NOMO-1 treated with DMSO at 0.1 percent for 48 hours (cell line): ENCODE measurements around the gene DRAXIN.

Source experiments
- DNase-seq: peaks from one replicate; lab custom pipeline; 2025; ENCODE audit not compliant: unreplicated experiment; lab: John Stamatoyannopoulos, UW

The DRAXIN gene

GRCh38 chr1:11759791-11760190 lies 68.3 kb downstream of the DRAXIN start:
- DNase-seq, result no peak

- DNase-seq, result no peak
Measured at GRCh38 chr1:11761285-11761684, 69.8 kb downstream of the DRAXIN start.

GRCh38 chr1:11761988-11762406 lies 70.5 kb downstream of the DRAXIN start, which contains the start of gene C1orf167:
C1orf167 (plus strand) TSS chr1:11762193; CDS start chr1:11764401, 2,208 bp downstream.
- no peak for DNase-seq

GRCh38 chr1:11764115-11764514 lies 72.6 kb downstream of the DRAXIN start:
- no peak for DNase-seq

- no peak for DNase-seq
Measured at GRCh38 chr1:11764519-11764918, 73.0 kb downstream of the DRAXIN start.

- no peak for DNase-seq
Measured at GRCh38 chr1:11765661-11766428, 74.3 kb downstream of the DRAXIN start.

GRCh38 chr1:11766429-11766776 lies 74.9 kb downstream of the DRAXIN start:
- no peak for DNase-seq

GRCh38 chr1:11767922-11768704 lies 76.6 kb downstream of the DRAXIN start:
- DNase-seq, result no peak

GRCh38 chr1:11768821-11769220 lies 77.3 kb downstream of the DRAXIN start:
- no peak for DNase-seq

- DNase-seq, result no peak
Measured at GRCh38 chr1:11769274-11769673, 77.8 kb downstream of the DRAXIN start.

GRCh38 chr1:11770011-11770410 lies 78.5 kb downstream of the DRAXIN start:
- DNase-seq, result no peak

- no peak for DNase-seq
Measured at GRCh38 chr1:11771481-11772043, 80.1 kb downstream of the DRAXIN start.

- DNase-seq, result peak; percentile 40
Measured at GRCh38 chr1:11772458-11772857, 80.9 kb downstream of the DRAXIN start.

GRCh38 chr1:11774753-11775152 lies 83.2 kb downstream of the DRAXIN start:
- DNase-seq, result no peak
